MM.1S (cell line): ENCODE results near the gene BAG5.
"Not testable (repeated sequence)": the region's sequence is repeated elsewhere in the genome, so short reads cannot be mapped to it uniquely, and the experiment has no call there.

Source experiments
- DNase-seq: peaks from one replicate; pipeline ENCODE4 v3.0.0-alpha.2; 2015
- H2AFZ ChIP-seq: fragments of 300-600 bp; sonication (generic); 2 replicates; pipeline ENCODE4 v1.6.0; 2016; ENCODE audit warnings: antibody characterized with exemption, low read length
- H3F3A ChIP-seq: fragments of 300-600 bp; sonication (generic); 2 replicates; pipeline ENCODE4 v1.6.1; 2016; ENCODE audit warnings: mild to moderate bottlenecking, antibody characterized with exemption, low read length, moderate library complexity, mixed read lengths; ENCODE audit not compliant: insufficient read depth
- H3K27ac ChIP-seq: fragments of 300-600 bp; sonication (generic); 2 replicates; pipeline ENCODE4 v1.5.1; 2016; ENCODE audit warnings: mild to moderate bottlenecking, low read length
- H3K27me3 ChIP-seq: fragments of 300-600 bp; sonication (generic); replicated peaks from 2 replicates; pipeline ENCODE4 v1.6.0; 2016; ENCODE audit warnings: low read length; ENCODE audit not compliant: insufficient read depth
- H3K36me3 ChIP-seq: fragments of 300-600 bp; sonication (generic); replicated peaks from 2 replicates; pipeline ENCODE4 v1.6.1; 2016; ENCODE audit warnings: mild to moderate bottlenecking, low read length, mixed read lengths; ENCODE audit not compliant: insufficient read depth
- H3K4me1 ChIP-seq: fragments of 300-600 bp; sonication (generic); 2 replicates; pipeline ENCODE4 v1.6.1; 2016; ENCODE audit warnings: low read length, mixed read lengths
- H3K4me2 ChIP-seq: fragments of 300-600 bp; sonication (generic); 2 replicates; pipeline ENCODE4 v1.6.0; 2016; ENCODE audit warnings: low read depth, low read length
- H3K4me3 ChIP-seq: fragments of 300-600 bp; sonication (generic); 2 replicates; pipeline ENCODE4 v1.5.1; 2016; ENCODE audit warnings: low read length, mixed read lengths
- H3K79me2 ChIP-seq: fragments of 300-600 bp; sonication (generic); 2 replicates; pipeline ENCODE4 v1.6.1; 2016; ENCODE audit warnings: mixed run types, low read length, mixed read lengths
- H3K9ac ChIP-seq: fragments of 300-600 bp; sonication (generic); 2 replicates; pipeline ENCODE4 v1.6.1; 2016; ENCODE audit warnings: low read length, mixed read lengths
- H3K9me2 ChIP-seq: fragments of 300-600 bp; sonication (generic); replicated peaks from 2 replicates; pipeline ENCODE4 v1.6.1; 2016; ENCODE audit warnings: mild to moderate bottlenecking, low read length, mixed read lengths; ENCODE audit not compliant: insufficient read depth
- H3K9me3 ChIP-seq: fragments of 300-600 bp; sonication (generic); replicated peaks from 2 replicates; pipeline ENCODE4 v1.6.1; 2016; ENCODE audit warnings: mild to moderate bottlenecking, low read length, mixed read lengths; ENCODE audit not compliant: insufficient read depth
- H4K20me1 ChIP-seq: fragments of 300-600 bp; sonication (generic); 2 replicates; pipeline ENCODE4 v1.6.1; 2016; ENCODE audit warnings: mild to moderate bottlenecking, low read length, moderate library complexity, mixed read lengths; ENCODE audit not compliant: insufficient read depth
- CTCF ChIP-seq: fragments of 300-600 bp; sonication (generic); IDR thresholded peaks from 2 replicates; pipeline ENCODE4 v1.5.1; 2016; ENCODE audit warnings: antibody characterized with exemption, low read length, mixed read lengths
- EZH2 ChIP-seq: fragments of 300-600 bp; sonication (generic); optimal IDR thresholded peaks from 2 replicates; pipeline ENCODE3; 2017; ENCODE audit warnings: low read depth, mild to moderate bottlenecking, antibody characterized with exemption, low read length, mixed read lengths
- EZH2phosphoT487 ChIP-seq: fragments of 300-600 bp; sonication (generic); IDR thresholded peaks from 2 replicates; pipeline ENCODE4 v1.6.1; 2018; ENCODE audit warnings: antibody characterized with exemption, low read length

BAG5 gene

GRCh38 chr14:103562429-103563225 is at the start of gene BAG5, which contains the start of gene COA8:
Gene BAG5, minus strand, starts transcription at chr14:103562657. Its CDS starts 1,493 bp downstream, at chr14:103561164.
Gene COA8, plus strand, starts transcription at chr14:103562960. Its CDS starts 42 bp downstream, at chr14:103563002.
- Histone ChIP-seq H3F3A (no peaks in the 10 kb centered on the region), H4K20me1 (no peaks in the 10 kb centered on the region), H3K4me1 (no peaks in the 10 kb centered on the region), H3K79me2 (peaks cover 74% of the 10 kb centered on the region), H3K4me3 (peak within 1 kb of the TSS; percentile 89), H3K9me2 (no peaks in the 10 kb centered on the region), H3K9ac (peak within 1 kb of the TSS; percentile 75), H2AFZ (peak within 1 kb of the TSS; percentile 82), H3K27me3 (no peaks in the 10 kb centered on the region), H3K27ac (peak within 1 kb of the TSS; percentile 66; the same call in 1 of the 2 replicates), H3K36me3 (no peaks in the 10 kb centered on the region), H3K4me2 (peak within 1 kb of the TSS; percentile 83), H3K9me3 (no peaks in the 10 kb centered on the region)
- DNase-seq: peak; percentile 72
- TF ChIP-seq CTCF (no peak), EZH2 (no peak), EZH2phosphoT487 (no peak)

GRCh38 chr14:103611215-103611614 is 48.8 kb upstream of the BAG5 start:
- H3K9me2 ChIP-seq: no peaks in the 10 kb centered on the region

GRCh38 chr14:103609081-103609480 is 46.6 kb upstream of the BAG5 start:
- H3K4me2 ChIP-seq, H3K9me2 ChIP-seq, H3K4me1 ChIP-seq, H3F3A ChIP-seq, H3K27me3 ChIP-seq, H3K9ac ChIP-seq, H4K20me1 ChIP-seq, H3K9me3 ChIP-seq, H3K79me2 ChIP-seq, H2AFZ ChIP-seq, H3K4me3 ChIP-seq, DNase-seq, H3K27ac ChIP-seq, H3K36me3 ChIP-seq: not testable (repeated sequence)

More at GRCh38 chr14:103611215-103611614, 48.8 kb upstream of the BAG5 start:
- Histone ChIP-seq H3K27ac (no peak overlapping the region), H3K9me3 (no peaks in the 10 kb centered on the region), H3K36me3 (no peaks in the 10 kb centered on the region), H3K4me2 (no peak overlapping the region), H3K4me3 (no peak overlapping the region), H3K79me2 (no peaks in the 10 kb centered on the region), H3K9ac (no peak overlapping the region), H4K20me1 (no peaks in the 10 kb centered on the region), H3K27me3 (no peaks in the 10 kb centered on the region), H3F3A (peaks cover 8% of the 10 kb centered on the region; the same call in 1 of the 2 replicates), H3K4me1 (peaks cover 9% of the 10 kb centered on the region), H2AFZ (no peak overlapping the region)
- no peak for DNase-seq
- TF ChIP-seq CTCF (no peak), EZH2phosphoT487 (no peak), EZH2 (no peak)

GRCh38 chr14:103607822-103608221 is 45.4 kb upstream of the BAG5 start:
- Histone ChIP-seq H3K4me1 (peaks cover 9% of the 10 kb centered on the region), H3K79me2 (no peaks in the 10 kb centered on the region), H3K27ac (no peak overlapping the region), H3K4me2 (peak overlapping the region; percentile 86), H2AFZ (no peak overlapping the region), H3F3A (peaks cover 8% of the 10 kb centered on the region; the same call in 1 of the 2 replicates), H3K27me3 (no peaks in the 10 kb centered on the region), H3K36me3 (no peaks in the 10 kb centered on the region), H3K9me3 (no peaks in the 10 kb centered on the region), H3K4me3 (peak overlapping the region; percentile 25; the same call in 1 of the 2 replicates), H3K9me2 (no peaks in the 10 kb centered on the region), H4K20me1 (no peaks in the 10 kb centered on the region), H3K9ac (no peak overlapping the region)
- TF ChIP-seq EZH2 (no peak), EZH2phosphoT487 (no peak), CTCF (no peak)
- DNase-seq: no peak
